Transverse colon (tissue), 3 donors: Measurements from ENCODE around the gene SLC2A9.

Source experiments
- CTCF ChIP-seq, 5 experiments: fragments of 200-600 bp in 3 of 5; fragments of 450-650 bp in 2 of 5; sonication (generic) in 3 of 5; IDR thresholded peaks; 1 replicate in 2 of 5; 2 replicates in 3 of 5; pipeline ENCODE4 v1.5.1; 2016 to 2017; ENCODE audit warnings: antibody characterized with exemption in 5 of 5, inconsistent platforms in 3 of 5, mild to moderate bottlenecking in 2 of 5, moderate library complexity in 1 of 5
- POLR2A ChIP-seq: fragments of 450-650 bp; IDR thresholded peaks from one replicate; pipeline ENCODE4 v1.6.1; 2016; ENCODE audit warnings: antibody characterized with exemption, mild to moderate bottlenecking, moderate library complexity

GRCh38 chr4:9861561-9861960, 159.7 kb downstream of the SLC2A9 start:
- no peak for TF ChIP-seq CTCF (IDR thresholded peaks at IDR 0.05)
- no peak for TF ChIP-seq POLR2A
